OCI-LY1 (cell line): ENCODE measurements around the gene COL26A1.

Experiments
- H2AFZ ChIP-seq: fragments of 200-600 bp; sonication (generic), shearing (Covaris generic); 2 replicates; pipeline ENCODE4 v1.6.0; 2014; ENCODE audit warnings: antibody characterized with exemption, mild to moderate bottlenecking, low read length
- H3F3A ChIP-seq: fragments of 200-600 bp; sonication (generic), shearing (Covaris generic); 2 replicates; pipeline ENCODE4 v1.6.0; 2014; ENCODE audit warnings: mild to moderate bottlenecking, antibody characterized with exemption, low read length, moderate library complexity; ENCODE audit not compliant: insufficient read depth
- H3K27ac ChIP-seq: fragments of 200-600 bp; sonication (generic); 2 replicates; pipeline ENCODE4 v1.5.1; 2014; ENCODE audit warnings: low read length, mixed run types, mild to moderate bottlenecking, low read depth; ENCODE audit not compliant: poor library complexity, severe bottlenecking
- H3K27me3 ChIP-seq: fragments of 200-600 bp; sonication (generic); 2 replicates; pipeline ENCODE4 v1.6.0; 2014; ENCODE audit warnings: antibody characterized with exemption, mild to moderate bottlenecking, low read length, moderate library complexity; ENCODE audit not compliant: insufficient read depth
- H3K36me3 ChIP-seq: fragments of 200-600 bp; sonication (generic); 2 replicates; pipeline ENCODE4 v1.6.1; 2014; ENCODE audit warnings: mild to moderate bottlenecking, antibody characterized with exemption, low read length, moderate library complexity, mixed read lengths; ENCODE audit not compliant: insufficient read depth
- H3K4me1 ChIP-seq: fragments of 200-600 bp; sonication (generic); 2 replicates; pipeline ENCODE4 v1.5.1; 2014; ENCODE audit warnings: mild to moderate bottlenecking, low read length, moderate library complexity; ENCODE audit not compliant: insufficient read depth, severe bottlenecking
- H3K4me2 ChIP-seq: fragments of 200-600 bp; sonication (generic), shearing (Covaris generic); 2 replicates; pipeline ENCODE4 v1.6.1; 2014; ENCODE audit warnings: low read length
- H3K4me3 ChIP-seq: fragments of 200-600 bp; sonication (generic); 2 replicates; pipeline ENCODE4 v1.5.1; 2014; ENCODE audit warnings: low read length, low read depth, mild to moderate bottlenecking, mixed read lengths; ENCODE audit not compliant: poor library complexity, severe bottlenecking
- H3K79me2 ChIP-seq: fragments of 200-600 bp; shearing (Covaris generic); 2 replicates; pipeline ENCODE4 v1.6.1; 2016; ENCODE audit warnings: mixed run types, low read length, mixed read lengths; ENCODE audit not compliant: insufficient read depth
- H3K9ac ChIP-seq: fragments of 200-600 bp; sonication (generic), shearing (Covaris generic); 2 replicates; pipeline ENCODE4 v1.6.1; 2014; ENCODE audit warnings: mild to moderate bottlenecking, low read length, mixed read lengths
- H3K9me2 ChIP-seq: fragments of 200-600 bp; sonication (generic), shearing (Covaris generic); 2 replicates; pipeline ENCODE4 v1.6.1; 2014; ENCODE audit warnings: low read depth, mild to moderate bottlenecking, low read length, mixed read lengths
- H3K9me3 ChIP-seq: fragments of 200-600 bp; shearing (Covaris generic); 2 replicates; pipeline ENCODE4 v1.6.1; 2014; ENCODE audit warnings: low read length, mixed read lengths
- H4K20me1 ChIP-seq: fragments of 200-600 bp; sonication (generic), shearing (Covaris generic); 2 replicates; pipeline ENCODE4 v1.6.0; 2016; ENCODE audit warnings: mild to moderate bottlenecking, low read length; ENCODE audit not compliant: insufficient read depth
- CTCF ChIP-seq: fragments of 200-600 bp; sonication (generic), shearing (Covaris generic); IDR thresholded peaks from 2 replicates; pipeline ENCODE4 v1.5.1; 2017; ENCODE audit warnings: mild to moderate bottlenecking, antibody characterized with exemption, low read length, moderate library complexity, mixed read lengths
- EZH2 ChIP-seq: fragments of 200-600 bp; sonication (generic), shearing (Covaris generic); IDR thresholded peaks from 2 replicates; pipeline ENCODE4 v1.8.0; 2017; ENCODE audit warnings: borderline replicate concordance, mixed run types, mild to moderate bottlenecking, antibody characterized with exemption, low read length, moderate library complexity, mixed read lengths

The COL26A1 gene

GRCh38 chr7:101581891-101582290 is 219.2 kb downstream of the COL26A1 start:
- H3K4me1 ChIP-seq: no peaks in the 10 kb centered on the region
- peaks cover 25% of the 10 kb centered on the region; the same call in 1 of the 2 replicates for H3K27me3 ChIP-seq
- no peak overlapping the region for H2AFZ ChIP-seq
- no peaks in the 10 kb centered on the region for H3F3A ChIP-seq
- H3K9me3 ChIP-seq: peaks cover 11% of the 10 kb centered on the region
- H3K9me2 ChIP-seq: no peaks in the 10 kb centered on the region
- no peak overlapping the region for H3K4me3 ChIP-seq
- no peaks in the 10 kb centered on the region for H3K79me2 ChIP-seq
- H3K27ac ChIP-seq: no peak overlapping the region
- no peak overlapping the region for H3K9ac ChIP-seq
- H4K20me1 ChIP-seq: no peaks in the 10 kb centered on the region
- no peak overlapping the region for H3K4me2 ChIP-seq
- TF ChIP-seq CTCF: no peak
- no peak for TF ChIP-seq EZH2
- no peaks in the 10 kb centered on the region; the same call in 1 of the 2 replicates for H3K36me3 ChIP-seq

DNA sequence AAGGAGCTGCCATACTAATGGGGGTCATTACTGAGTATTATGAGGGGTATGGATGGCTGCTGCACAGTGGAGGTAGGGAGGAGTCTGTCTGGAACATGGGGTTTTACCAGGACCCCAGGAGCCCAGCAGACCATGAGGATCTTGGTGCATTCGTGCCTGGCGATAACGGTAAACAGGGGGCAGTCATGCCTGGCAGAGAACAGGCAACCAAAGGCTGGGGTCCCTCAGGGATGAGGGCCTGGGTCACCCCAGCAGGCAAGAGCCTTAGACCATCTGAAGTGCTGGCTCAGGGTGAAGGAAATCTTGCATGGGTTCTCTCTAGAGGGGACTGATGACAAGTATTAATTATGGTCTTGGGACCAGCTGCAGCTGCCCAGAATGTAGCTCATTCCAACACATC is 220.3 kb downstream of the COL26A1 start:
- H3K79me2 ChIP-seq: no peaks in the 10 kb centered on the region
- H3K27me3 ChIP-seq: peaks cover 22% of the 10 kb centered on the region; the same call in 1 of the 2 replicates
- no peak overlapping the region for H3K4me3 ChIP-seq
- peaks cover 8% of the 10 kb centered on the region for H3K9me3 ChIP-seq
- no peaks in the 10 kb centered on the region for H3F3A ChIP-seq
- no peak overlapping the region for H3K9ac ChIP-seq
- H4K20me1 ChIP-seq: no peaks in the 10 kb centered on the region
- H2AFZ ChIP-seq: no peak overlapping the region
- TF ChIP-seq CTCF: no peak
- no peak for TF ChIP-seq EZH2
- no peaks in the 10 kb centered on the region for H3K9me2 ChIP-seq
- no peaks in the 10 kb centered on the region; the same call in 1 of the 2 replicates for H3K36me3 ChIP-seq
- no peak overlapping the region for H3K4me2 ChIP-seq
- H3K4me1 ChIP-seq: no peaks in the 10 kb centered on the region
- no peak overlapping the region for H3K27ac ChIP-seq

- H2AFZ ChIP-seq: no peak overlapping the region
- H3K4me2 ChIP-seq: no peak overlapping the region
- H3K4me1 ChIP-seq: no peaks in the 10 kb centered on the region
- no peaks in the 10 kb centered on the region for H3K9me2 ChIP-seq
- no peaks in the 10 kb centered on the region for H3F3A ChIP-seq
- no peaks in the 10 kb centered on the region for H3K79me2 ChIP-seq
- H3K27ac ChIP-seq: no peak overlapping the region
- no peak overlapping the region for H3K4me3 ChIP-seq
- H3K9ac ChIP-seq: no peak overlapping the region
- H3K27me3 ChIP-seq: peaks cover 17% of the 10 kb centered on the region; the same call in 1 of the 2 replicates
- TF ChIP-seq CTCF (no peak), EZH2 (no peak)
- H3K36me3 ChIP-seq: no peaks in the 10 kb centered on the region; the same call in 1 of the 2 replicates
- H4K20me1 ChIP-seq: no peaks in the 10 kb centered on the region
- peaks cover 8% of the 10 kb centered on the region for H3K9me3 ChIP-seq
Observed at GRCh38 chr7:101586078-101586905, 223.6 kb downstream of the COL26A1 start.
